GM21515 (cell line): ENCODE data around the gene RALGAPB.

Experiments used
- ATAC-seq: cut with Tn5 transposase; IDR thresholded peaks from one replicate; pipeline ENCODE4 v1.9.1; 2021; ENCODE audit not compliant: unreplicated experiment

The RALGAPB gene

GRCh38 chr20:38603286-38603685, 130.6 kb downstream of the RALGAPB start:
- ATAC-seq: no peak

- ATAC-seq: no peak
Observed at GRCh38 chr20:38604873-38605303, 132.2 kb downstream of the RALGAPB start.

GRCh38 chr20:38607351-38607750, 134.7 kb downstream of the RALGAPB start:
- no peak for ATAC-seq

- no peak for ATAC-seq
Observed at GRCh38 chr20:38608188-38608587, 135.5 kb downstream of the RALGAPB start.

- no peak for ATAC-seq
Observed at GRCh38 chr20:38609815-38610214, 137.2 kb downstream of the RALGAPB start.

- ATAC-seq: no peak
Observed at GRCh38 chr20:38610521-38610920, 137.9 kb downstream of the RALGAPB start.

- no peak for ATAC-seq
Observed at GRCh38 chr20:38612751-38613515, 140.3 kb downstream of the RALGAPB start.

- ATAC-seq: no peak
Observed at GRCh38 chr20:38615283-38615682, 142.6 kb downstream of the RALGAPB start.

GRCh38 chr20:38616457-38616856, 143.8 kb downstream of the RALGAPB start:
- no peak for ATAC-seq

- no peak for ATAC-seq
Observed at GRCh38 chr20:38617011-38617829, 144.6 kb downstream of the RALGAPB start.

GRCh38 chr20:38617830-38618196, 145.2 kb downstream of the RALGAPB start:
- ATAC-seq: no peak

- ATAC-seq: no peak
Observed at GRCh38 chr20:38620441-38620840, 147.8 kb downstream of the RALGAPB start.

GRCh38 chr20:38623061-38623460, 150.4 kb downstream of the RALGAPB start:
- no peak for ATAC-seq

GRCh38 chr20:38624084-38624483, 151.4 kb downstream of the RALGAPB start:
- ATAC-seq: no peak

GRCh38 chr20:38625896-38626295, 153.3 kb downstream of the RALGAPB start:
- ATAC-seq: no peak

- ATAC-seq: no peak
Observed at GRCh38 chr20:38626921-38627659, 154.4 kb downstream of the RALGAPB start.
